Activated T-helper 9 cell treated with anti-CD3 and anti-CD28 coated beads, Interleukin-2, amount 50 U/mL, for 16 hours (primary cell): ENCODE data around the gene SMYD4.
"Not testable (repeated sequence)": the region's sequence is repeated elsewhere in the genome, so short reads cannot be mapped to it uniquely, and the experiment has no call there.

Experiments
- DNase-seq: peaks from one replicate; pipeline ENCODE4 v3.0.0-alpha.2; 2020; ENCODE audit warnings: low read depth

Gene SMYD4

GRCh38 chr17:1783271-1783670 is 46.4 kb downstream of the SMYD4 start:
- no peak for DNase-seq

- no peak for DNase-seq
Measured at GRCh38 chr17:1782171-1782567, 47.5 kb downstream of the SMYD4 start.

GRCh38 chr17:1779571-1780131 is 50.1 kb downstream of the SMYD4 start:
- DNase-seq, result no peak

- no peak for DNase-seq
Measured at GRCh38 chr17:1776857-1777256, 52.8 kb downstream of the SMYD4 start.

- DNase-seq, result no peak
Measured at GRCh38 chr17:1776328-1776727, 53.4 kb downstream of the SMYD4 start.

- DNase-seq, result no peak
Measured at GRCh38 chr17:1774390-1775176, 55.1 kb downstream of the SMYD4 start.

- DNase-seq, result no peak
Measured at GRCh38 chr17:1773696-1774181, 56.0 kb downstream of the SMYD4 start.

GRCh38 chr17:1773000-1773695 is 56.6 kb downstream of the SMYD4 start:
- DNase-seq, result not testable (repeated sequence)

GRCh38 chr17:1769822-1770477 is 59.8 kb downstream of the SMYD4 start:
- no peak for DNase-seq

GRCh38 chr17:1767358-1767757 is 62.3 kb downstream of the SMYD4 start:
- no peak for DNase-seq

- no peak for DNase-seq
Measured at GRCh38 chr17:1766382-1767135, 63.1 kb downstream of the SMYD4 start.

- DNase-seq, result no peak
Measured at GRCh38 chr17:1765576-1765975, 64.1 kb downstream of the SMYD4 start.

GRCh38 chr17:1764705-1765104 is 65.0 kb downstream of the SMYD4 start:
- not testable (repeated sequence) for DNase-seq

- peak; percentile 16 for DNase-seq
Measured at GRCh38 chr17:1764284-1764683, 65.4 kb downstream of the SMYD4 start.

GRCh38 chr17:1762901-1763898 is 66.5 kb downstream of the SMYD4 start:
- no peak for DNase-seq

- no peak for DNase-seq
Measured at GRCh38 chr17:1762233-1762900, 67.3 kb downstream of the SMYD4 start.

GRCh38 chr17:1759529-1759928 is 70.2 kb downstream of the SMYD4 start:
- no peak for DNase-seq

GRCh38 chr17:1758807-1759206 is 70.9 kb downstream of the SMYD4 start:
- DNase-seq, result no peak

- no peak for DNase-seq
Measured at GRCh38 chr17:1755827-1756262, 73.9 kb downstream of the SMYD4 start.
